GM12878 (cell line): ENCODE data around the gene SATB2.

ENCODE experiments used
- ATF3 ChIP-seq: IDR thresholded peaks from 2 replicates; pipeline ENCODE4 v1.6.1; 2011; ENCODE audit warnings: low read depth, mild to moderate bottlenecking, low read length, moderate library complexity, borderline replicate concordance; ENCODE audit errors: extremely low read depth
- CHD1 ChIP-seq: IDR thresholded peaks from 2 replicates; pipeline ENCODE4 v1.6.1; 2012; ENCODE audit warnings: low read depth, low read length, improper control_type of control experiment
- KAT2A ChIP-seq: conservative IDR thresholded peaks from 2 replicates; pipeline ENCODE4 v1.6.1; 2011; ENCODE audit warnings: low read depth, low read length; ENCODE audit not compliant: control insufficient read depth
- RCOR1 ChIP-seq: conservative IDR thresholded peaks from 2 replicates; pipeline ENCODE4 v1.6.1; 2012; ENCODE audit warnings: low read depth, low read length, improper control_type of control experiment
- TF ChIP-seq, protein P1 (sequence below): fragments of 450-650 bp; IDR thresholded peaks from 2 replicates; pipeline ENCODE4 v1.6.1; 2016; ENCODE audit warnings: mild to moderate bottlenecking
- TF ChIP-seq, protein P2 (sequence below): IDR thresholded peaks from 2 replicates; pipeline ENCODE4 v1.6.1; 2012; ENCODE audit warnings: mild to moderate bottlenecking, low read depth, low read length
- TF ChIP-seq, protein P3 (sequence below): fragments of 450-650 bp; IDR thresholded peaks from 2 replicates; pipeline ENCODE4 v1.6.1; 2014; ENCODE audit warnings: mild to moderate bottlenecking

DNA sequence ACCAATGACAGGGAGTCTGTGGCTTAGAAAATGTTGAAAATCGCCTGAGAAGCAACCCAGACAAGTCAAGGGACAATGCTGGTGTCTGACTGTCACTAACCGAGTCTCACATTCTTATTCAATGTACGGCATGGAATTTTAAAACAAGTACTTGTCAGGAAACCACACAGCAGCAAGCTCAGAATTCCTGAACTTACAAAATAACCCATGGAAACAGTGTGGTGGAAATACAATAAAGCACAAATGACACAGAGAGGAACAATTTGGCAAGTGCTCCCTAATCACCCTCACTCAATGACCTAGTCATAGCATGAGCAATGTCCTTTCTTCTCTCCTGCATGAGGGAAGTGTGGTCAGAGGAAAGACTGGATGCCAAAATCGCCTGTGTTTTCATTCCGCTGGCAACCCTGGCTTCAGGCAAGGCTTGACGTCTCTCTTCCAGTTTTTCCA lies 154.0 kb downstream of the SATB2 start:
- TF ChIP-seq, protein P1, sequence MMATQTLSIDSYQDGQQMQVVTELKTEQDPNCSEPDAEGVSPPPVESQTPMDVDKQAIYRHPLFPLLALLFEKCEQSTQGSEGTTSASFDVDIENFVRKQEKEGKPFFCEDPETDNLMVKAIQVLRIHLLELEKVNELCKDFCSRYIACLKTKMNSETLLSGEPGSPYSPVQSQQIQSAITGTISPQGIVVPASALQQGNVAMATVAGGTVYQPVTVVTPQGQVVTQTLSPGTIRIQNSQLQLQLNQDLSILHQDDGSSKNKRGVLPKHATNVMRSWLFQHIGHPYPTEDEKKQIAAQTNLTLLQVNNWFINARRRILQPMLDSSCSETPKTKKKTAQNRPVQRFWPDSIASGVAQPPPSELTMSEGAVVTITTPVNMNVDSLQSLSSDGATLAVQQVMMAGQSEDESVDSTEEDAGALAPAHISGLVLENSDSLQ = no peak
- no peak for TF ChIP-seq ATF3
- TF ChIP-seq, protein P2, sequence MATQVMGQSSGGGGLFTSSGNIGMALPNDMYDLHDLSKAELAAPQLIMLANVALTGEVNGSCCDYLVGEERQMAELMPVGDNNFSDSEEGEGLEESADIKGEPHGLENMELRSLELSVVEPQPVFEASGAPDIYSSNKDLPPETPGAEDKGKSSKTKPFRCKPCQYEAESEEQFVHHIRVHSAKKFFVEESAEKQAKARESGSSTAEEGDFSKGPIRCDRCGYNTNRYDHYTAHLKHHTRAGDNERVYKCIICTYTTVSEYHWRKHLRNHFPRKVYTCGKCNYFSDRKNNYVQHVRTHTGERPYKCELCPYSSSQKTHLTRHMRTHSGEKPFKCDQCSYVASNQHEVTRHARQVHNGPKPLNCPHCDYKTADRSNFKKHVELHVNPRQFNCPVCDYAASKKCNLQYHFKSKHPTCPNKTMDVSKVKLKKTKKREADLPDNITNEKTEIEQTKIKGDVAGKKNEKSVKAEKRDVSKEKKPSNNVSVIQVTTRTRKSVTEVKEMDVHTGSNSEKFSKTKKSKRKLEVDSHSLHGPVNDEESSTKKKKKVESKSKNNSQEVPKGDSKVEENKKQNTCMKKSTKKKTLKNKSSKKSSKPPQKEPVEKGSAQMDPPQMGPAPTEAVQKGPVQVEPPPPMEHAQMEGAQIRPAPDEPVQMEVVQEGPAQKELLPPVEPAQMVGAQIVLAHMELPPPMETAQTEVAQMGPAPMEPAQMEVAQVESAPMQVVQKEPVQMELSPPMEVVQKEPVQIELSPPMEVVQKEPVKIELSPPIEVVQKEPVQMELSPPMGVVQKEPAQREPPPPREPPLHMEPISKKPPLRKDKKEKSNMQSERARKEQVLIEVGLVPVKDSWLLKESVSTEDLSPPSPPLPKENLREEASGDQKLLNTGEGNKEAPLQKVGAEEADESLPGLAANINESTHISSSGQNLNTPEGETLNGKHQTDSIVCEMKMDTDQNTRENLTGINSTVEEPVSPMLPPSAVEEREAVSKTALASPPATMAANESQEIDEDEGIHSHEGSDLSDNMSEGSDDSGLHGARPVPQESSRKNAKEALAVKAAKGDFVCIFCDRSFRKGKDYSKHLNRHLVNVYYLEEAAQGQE = no peak
- no peak for TF ChIP-seq RCOR1
- TF ChIP-seq, protein P3, sequence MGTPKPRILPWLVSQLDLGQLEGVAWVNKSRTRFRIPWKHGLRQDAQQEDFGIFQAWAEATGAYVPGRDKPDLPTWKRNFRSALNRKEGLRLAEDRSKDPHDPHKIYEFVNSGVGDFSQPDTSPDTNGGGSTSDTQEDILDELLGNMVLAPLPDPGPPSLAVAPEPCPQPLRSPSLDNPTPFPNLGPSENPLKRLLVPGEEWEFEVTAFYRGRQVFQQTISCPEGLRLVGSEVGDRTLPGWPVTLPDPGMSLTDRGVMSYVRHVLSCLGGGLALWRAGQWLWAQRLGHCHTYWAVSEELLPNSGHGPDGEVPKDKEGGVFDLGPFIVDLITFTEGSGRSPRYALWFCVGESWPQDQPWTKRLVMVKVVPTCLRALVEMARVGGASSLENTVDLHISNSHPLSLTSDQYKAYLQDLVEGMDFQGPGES = no peak
- TF ChIP-seq CHD1 = no peak
- no peak for TF ChIP-seq KAT2A
